HepG2 (cell line): ENCODE results near the gene MRPS2. TPM values are rescaled to one million over a fixed set of nuclear protein-coding genes. Genes with fewer than 3 reads are reported as not detected.

ENCODE experiments used
- ATAC-seq: fragments of 200-7000 bp; cut with Tn5 transposase; 3 replicates; pipeline ENCODE4 v1.9.1; 2020; ENCODE audit warnings: mild to moderate bottlenecking, moderate library complexity
- BruUV-seq: library from RNA; stranded (reverse); fragments of 400-500 nt; replicated peaks from 2 replicates; lab custom pipeline; 2021; lab: Mats Ljungman, UMichigan
- CTCF ChIA-PET: fragments of 300-600 bp; formaldehyde crosslinking; extraction: SDS; loops from one replicate; lab custom pipeline; 2021; ENCODE audit warnings: low total read pairs, inconsistent platforms, low intra/inter-chr PET ratio; lab: Yijun Ruan, JAX
- POLR2A ChIA-PET: fragments of 350-600 bp; sonication (Branson Sonifier 250); formaldehyde crosslinking; loops from one replicate; lab custom pipeline; 2020; ENCODE audit warnings: antibody characterized with exemption, inconsistent platforms; lab: Yijun Ruan, JAX
- DNase-seq: peaks from one replicate; pipeline ENCODE4 v3.0.0-alpha.2; 2015; ENCODE audit warnings: low spot score
- FAIRE-seq: peaks from 3 replicates; lab custom pipeline; 2011; peaks lifted over from hg19 to GRCh38; lab: Jason Lieb, UNC
- H2AFZ ChIP-seq: one replicate; pipeline ENCODE4 v1.6.1; 2011; ENCODE audit warnings: low read length, inconsistent platforms
- H3K27ac ChIP-seq: fragments of 300-600 bp; 3 replicates; pipeline ENCODE4 v1.8.0; 2011; ENCODE audit warnings: mixed run types, mild to moderate bottlenecking, mixed read lengths, low read length, inconsistent platforms; ENCODE audit not compliant: insufficient read depth; ENCODE audit errors: extremely low read length
- H3K27me3 ChIP-seq, 2 experiments: fragments of 200-600 bp in 1 of 2; 2 replicates in 1 of 2; 3 replicates in 1 of 2; pipeline versions ENCODE4 v1.6.0 to v1.8.0; 2011; ENCODE audit warnings: low read length in 2 of 2, mild to moderate bottlenecking in 2 of 2, moderate library complexity in 2 of 2, inconsistent platforms in 1 of 2; ENCODE audit not compliant: insufficient read depth in 2 of 2, control insufficient read depth in 1 of 2
- H3K36me3 ChIP-seq, 2 experiments: fragments of 200-600 bp in 1 of 2; replicated peaks in 1 of 2; 2 replicates in 1 of 2; 3 replicates in 1 of 2; pipeline versions ENCODE4 v1.5.1 to v1.8.0; 2011; ENCODE audit warnings: low read length in 2 of 2, inconsistent platforms in 1 of 2; ENCODE audit not compliant: insufficient read depth in 2 of 2, control insufficient read depth in 1 of 2
- H3K4me1 ChIP-seq: 2 replicates; pipeline ENCODE4 v1.5.1; 2012; ENCODE audit warnings: low read length, inconsistent platforms; ENCODE audit not compliant: insufficient read depth
- H3K4me2 ChIP-seq: 2 replicates; pipeline ENCODE4 v1.6.0; 2011; ENCODE audit warnings: low read depth, low read length, inconsistent platforms
- H3K4me3 ChIP-seq, 3 experiments: fragments of 200-600 bp in 1 of 3; sonication (generic), shearing (Covaris generic) in 1 of 3; replicated peaks in 1 of 3; 2 replicates each; pipeline ENCODE4 v1.5.1; 2011 to 2016; ENCODE audit warnings: low read length in 3 of 3, inconsistent platforms in 2 of 3, low read depth in 2 of 3, mild to moderate bottlenecking in 2 of 3, control low read depth in 1 of 3, mixed read lengths in 1 of 3; ENCODE audit not compliant: insufficient read depth in 1 of 3
- H3K79me2 ChIP-seq: one replicate; pipeline ENCODE4 v1.6.1; 2011; ENCODE audit warnings: low read length, inconsistent platforms; ENCODE audit not compliant: insufficient read depth
- H3K9ac ChIP-seq: 2 replicates; pipeline ENCODE4 v1.6.0; 2011; ENCODE audit warnings: mild to moderate bottlenecking, low read depth, low read length, inconsistent platforms; ENCODE audit not compliant: insufficient read depth
- H3K9me3 ChIP-seq: 2 replicates; pipeline ENCODE4 v1.5.1; 2012; ENCODE audit warnings: mild to moderate bottlenecking, low read length
- H4K20me1 ChIP-seq: 2 replicates; pipeline ENCODE4 v1.6.0; 2011; ENCODE audit warnings: inconsistent platforms, mild to moderate bottlenecking, low read length, moderate library complexity; ENCODE audit not compliant: insufficient read depth
- AGO2 ChIP-seq: fragments of 200-400 bp; formaldehyde crosslinking; optimal IDR thresholded peaks from 2 replicates; pipeline ENCODE3; 2017; ENCODE audit warnings: mild to moderate bottlenecking, low read depth, low read length, moderate library complexity
- ATF5 ChIP-seq: sonication (generic); formaldehyde crosslinking; IDR thresholded peaks from 2 replicates; pipeline ENCODE4 v1.4.0; 2020; ENCODE audit warnings: mild to moderate bottlenecking, low read depth, missing genetic modification reagents
- CREM ChIP-seq, 2 experiments: sonication (generic) in 1 of 2; formaldehyde crosslinking in 1 of 2; IDR thresholded peaks; 2 replicates each; pipeline versions ENCODE4 v1.4.0 to v1.6.1; 2016 to 2020; ENCODE audit warnings: antibody characterized with exemption in 1 of 2, mild to moderate bottlenecking in 1 of 2, missing genetic modification reagents in 1 of 2
- HNF4G ChIP-seq, 2 experiments: sonication (generic) in 1 of 2; formaldehyde crosslinking in 1 of 2; IDR thresholded peaks; 2 replicates each; pipeline versions ENCODE4 v1.4.0 to v1.6.1; 2011 to 2020; ENCODE audit warnings: borderline replicate concordance in 2 of 2, low read depth in 2 of 2, mild to moderate bottlenecking in 2 of 2, low read length in 1 of 2, missing genetic modification reagents in 1 of 2, moderate library complexity in 1 of 2
- HNRNPH1 ChIP-seq: fragments of 200-400 bp; formaldehyde crosslinking; optimal IDR thresholded peaks from 2 replicates; pipeline ENCODE3; 2017; ENCODE audit warnings: mild to moderate bottlenecking, low read depth, low read length
- RBFOX2 ChIP-seq: fragments of 200-400 bp; formaldehyde crosslinking; IDR thresholded peaks from 2 replicates; pipeline ENCODE4 v1.6.1; 2017; ENCODE audit warnings: low read depth, mild to moderate bottlenecking, low read length
- USF2 ChIP-seq, 2 experiments: sonication (generic) in 1 of 2; formaldehyde crosslinking in 1 of 2; IDR thresholded peaks; 2 replicates each; pipeline versions ENCODE4 v1.5.1 to v1.6.1; 2011 to 2020; ENCODE audit warnings: borderline replicate concordance in 1 of 2, low read depth in 1 of 2, low read length in 1 of 2, mild to moderate bottlenecking in 1 of 2, missing genetic modification reagents in 1 of 2, moderate library complexity in 1 of 2
- ZC3H13 ChIP-seq: sonication (generic); formaldehyde crosslinking; IDR thresholded peaks from 2 replicates; pipeline ENCODE4 v1.8.1; 2023; ENCODE audit warnings: mild to moderate bottlenecking, missing genetic modification reagents, moderate library complexity
- ZNF703 ChIP-seq: sonication (generic); formaldehyde crosslinking; IDR thresholded peaks from 2 replicates; pipeline ENCODE4 v1.5.1; 2020; ENCODE audit warnings: missing genetic modification reagents, mild to moderate bottlenecking, moderate library complexity, borderline replicate concordance
- WGBS: methylation state at CpG from one replicate; pipeline ENCODE4 v1.1.6; 2017; ENCODE audit warnings: low lambda C conversion rate; 5-methylcytosine and 5-hydroxymethylcytosine counted together
- in situ Hi-C: cut with HindIII; loops from 2 replicates; pipeline ENCODE4 v1.10.0; 2017; ENCODE audit warnings: low pct_unique_long_range_greater_than_20kb; ENCODE audit not compliant: extremely low pct_ligation_motif_present
- intact Hi-C: fragments of 100-400 bp; cut with micrococcal nuclease; formaldehyde crosslinking; loops from one replicate; pipeline ENCODE4 v1.10.0; 2022; ENCODE audit not compliant: unreplicated experiment
- polyA plus RNA-seq, 8 experiments: library from polyadenylated mRNA; depleted of rRNA in 3 of 8; stranded (reverse) in 7 of 8; unstranded in 1 of 8; fragments of >200 nt; fragmentation: Illumina TruSeq in 4 of 8; extraction: Trizol in 4 of 8; gene quantifications; 2 replicates each; pipeline versions ENCODE4 v1.2.1 to v1.2.3, GENCODE V29; 2011 to 2016; ENCODE audit warnings: low read depth in 4 of 8, missing spikeins in 1 of 8, mixed read lengths in 1 of 8; ENCODE audit not compliant: insufficient read depth in 1 of 8
- total RNA-seq, 5 experiments: library from RNA; depleted of rRNA; stranded (reverse); fragments of >200 nt; fragmentation: Illumina TruSeq; extraction: Trizol; gene quantifications; 2 replicates each; pipeline ENCODE4 v1.2.3, GENCODE V29; 2016; ENCODE audit warnings: low read depth in 1 of 5

MRPS2 gene
- total and polyA plus RNA-seq, 2 of the 13 experiments (the other 11 are each of a cell fraction or from before 2014, with no cell fraction given): 44.4 to 86.7 TPM

GRCh38 chr9:135484460-135485277, 15.8 kb upstream of the MRPS2 start:
- H3K4me2 ChIP-seq: no peak overlapping the region
- FAIRE-seq: no peak
- no peak for ATAC-seq
- TF ChIP-seq AGO2 (peak; percentile 53), RBFOX2 (0 out of 2 replicates have a peak, but pooled peaks have one; percentile 32), HNF4G (IDR thresholded peaks at IDR 0.05; ENCODE audit: borderline replicate concordance, low read depth, low read length) (no peak), HNF4G (CRISPR knock-in tag; IDR thresholded peaks at IDR 0.05; ENCODE audit: borderline replicate concordance, low read depth) (no peak)
- DNase-seq: no peak
- H3K36me3 ChIP-seq: peaks cover 15 to 33% of the 10 kb centered on the region in 2 experiments; a peak in 4 of 5 replicates
- intact Hi-C loops: no loop called here
- CTCF ChIA-PET: no interaction called here
- no peak overlapping the region for H3K4me3 ChIP-seq
- POLR2A ChIA-PET: no interaction called here
- H3K27me3 ChIP-seq: no peaks in the 10 kb centered on the region; a peak in 1 of 5 replicates
- no peak overlapping the region for H2AFZ ChIP-seq
- in situ Hi-C loops: no loop called here
- no peak overlapping the region for H3K9ac ChIP-seq
- no peaks in the 10 kb centered on the region for H3K9me3 ChIP-seq
- peaks cover 25% of the 10 kb centered on the region for H3K4me1 ChIP-seq
- no peaks in the 10 kb centered on the region for H4K20me1 ChIP-seq
- no peak overlapping the region for H3K27ac ChIP-seq
- peaks cover 16% of the 10 kb centered on the region for H3K79me2 ChIP-seq
- BruUV-seq: no TSS peak
- 95% methylated on average over 38 of the region's 47 CpGs for WGBS

- ChIA-PET POLR2A (no interaction called here), CTCF (no interaction called here)
- TF ChIP-seq CREM (IDR thresholded peaks at IDR 0.05): no peak
- TF ChIP-seq CREM (CRISPR knock-in tag; IDR thresholded peaks at IDR 0.05): no peak
- TF ChIP-seq ATF5 (CRISPR knock-in tag): no peak
- TF ChIP-seq HNRNPH1: no peak
- TF ChIP-seq ZC3H13 (CRISPR knock-in tag): 0 out of 2 replicates have a peak, but pooled peaks have one; percentile 24
- TF ChIP-seq ZNF703: no peak
- TF ChIP-seq USF2 (IDR thresholded peaks at IDR 0.05; ENCODE audit: low read depth, low read length): no peak
- TF ChIP-seq USF2 (CRISPR knock-in tag; IDR thresholded peaks at IDR 0.05; ENCODE audit: borderline replicate concordance): no peak
- Histone ChIP-seq H3K9me3 (no peaks in the 10 kb centered on the region), H4K20me1 (no peaks in the 10 kb centered on the region), H3K4me3 (no peak overlapping the region), H3K27me3 (no peaks in the 10 kb centered on the region; a peak in 1 of 5 replicates), H3K79me2 (peaks cover 16% of the 10 kb centered on the region), H3K27ac (no peak overlapping the region), H3K4me2 (no peak overlapping the region), H3K36me3 (peaks cover 15 to 33% of the 10 kb centered on the region in 2 experiments; a peak in 4 of 5 replicates), H2AFZ (no peak overlapping the region), H3K4me1 (peaks cover 32% of the 10 kb centered on the region), H3K9ac (no peak overlapping the region)
- in situ Hi-C loops: no loop called here
- intact Hi-C loops: no loop called here
- BruUV-seq: no TSS peak
- ATAC-seq (no peak), DNase-seq (no peak), FAIRE-seq (no peak)
- WGBS: 93% methylated on average over 21 of the region's 25 CpGs
Measured at GRCh38 chr9:135485385-135485784, 15.1 kb upstream of the MRPS2 start.
